SH-SY5Y (cell line): ENCODE results near the gene EDNRB.

Experiments
- GATA2 ChIP-seq: IDR thresholded peaks from 2 replicates; pipeline ENCODE4 v1.6.1; 2011; ENCODE audit warnings: mild to moderate bottlenecking, low read depth, low read length
- GATA3 ChIP-seq: IDR thresholded peaks from 2 replicates; pipeline ENCODE4 v1.6.1; 2011; ENCODE audit warnings: low read depth, mild to moderate bottlenecking, low read length, moderate library complexity

DNA sequence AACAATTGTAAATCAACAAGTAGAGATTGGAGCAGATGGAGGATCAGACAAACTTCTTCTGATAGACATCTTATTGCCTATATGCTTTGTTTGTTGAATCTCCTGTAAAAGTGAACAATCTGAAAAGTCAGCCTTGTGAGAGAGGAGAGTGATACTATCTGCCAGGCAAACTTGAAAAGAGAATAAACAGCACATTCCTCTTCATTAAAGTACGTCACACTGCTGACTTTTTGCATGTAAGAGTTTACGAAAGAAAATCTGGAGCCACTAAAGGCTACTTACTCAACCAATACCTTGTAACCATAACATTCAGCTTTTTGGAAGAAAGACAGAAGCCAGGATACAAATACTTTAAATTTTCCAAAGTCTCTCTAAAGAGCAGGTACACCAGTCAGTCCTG is 42.5 kb downstream of the EDNRB start:
- TF ChIP-seq GATA2 = no peak
- TF ChIP-seq GATA3 = no peak
